GM12892 (cell line): ENCODE data around the gene ABCC9.

Experiments used
- POLR2A ChIP-seq: IDR thresholded peaks from 2 replicates; pipeline ENCODE4 v1.6.1; 2011; ENCODE audit warnings: low read depth, low read length, control low read depth
- POLR2AphosphoS5 ChIP-seq: IDR thresholded peaks from 2 replicates; pipeline ENCODE4 v1.6.1; 2011; ENCODE audit warnings: low read depth, low read length, control low read depth
- TAF1 ChIP-seq: IDR thresholded peaks from 2 replicates; pipeline ENCODE4 v1.6.1; 2011; ENCODE audit warnings: low read depth, mild to moderate bottlenecking, control low read depth, low read length, borderline replicate concordance

DNA sequence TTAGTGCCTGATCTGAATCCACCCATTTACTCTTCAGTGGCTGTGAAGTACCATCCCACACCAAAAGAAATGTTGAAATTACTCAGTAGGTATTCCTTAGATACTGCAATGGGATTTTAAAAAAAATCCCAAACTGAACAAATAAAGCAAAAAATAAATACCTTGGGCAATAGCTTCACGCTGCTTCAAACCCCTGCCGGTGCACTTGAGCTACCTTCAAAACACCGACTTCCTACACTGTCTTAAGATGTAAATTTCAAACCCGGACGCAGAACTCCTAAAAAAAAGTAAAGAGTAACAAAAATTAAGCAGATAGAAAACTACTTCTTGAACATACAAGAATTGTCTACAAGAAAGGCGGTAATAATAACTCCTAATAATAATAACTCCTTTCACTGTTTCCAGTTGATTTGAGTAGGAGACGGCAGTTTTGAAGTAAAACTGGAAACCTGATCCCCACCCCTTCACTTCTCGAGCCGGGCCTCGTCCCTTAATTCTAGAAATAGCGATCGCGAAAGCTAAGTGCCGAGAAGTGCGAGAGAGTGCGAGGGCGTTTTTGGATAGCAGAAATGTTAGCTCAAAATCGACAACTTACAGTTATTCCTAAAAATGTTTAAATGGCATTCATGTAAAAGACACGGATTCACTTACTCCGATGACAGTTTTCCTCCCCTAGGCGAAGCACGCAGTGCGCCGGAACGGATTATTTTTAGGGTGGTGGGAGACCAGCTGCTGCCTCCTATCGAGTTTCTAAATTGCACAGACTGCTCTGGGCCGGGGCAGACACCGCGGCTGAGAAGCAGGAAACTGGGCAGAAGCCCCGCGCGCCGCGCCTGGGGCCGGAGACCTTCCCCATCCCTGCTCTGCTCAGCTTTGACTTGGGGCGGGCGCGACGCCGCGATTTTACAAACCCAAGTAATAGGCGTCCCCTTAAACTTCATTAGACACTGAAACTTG lies at the start of gene ABCC9:
- no peak for TF ChIP-seq POLR2A
- TF ChIP-seq POLR2AphosphoS5, result no peak
- no peak for TF ChIP-seq TAF1
